Left lung (tissue), 10 donors: ENCODE data around the gene RLF. TPM values are rescaled to one million over a fixed set of nuclear protein-coding genes. Genes with fewer than 3 reads are reported as not detected.

Experiments used
- ATAC-seq: fragments of 200-7000 bp; cut with Tn5 transposase; one replicate; pipeline ENCODE4 v1.9.1; 2020; ENCODE audit warnings: moderate library complexity
- DNase-seq, 4 donors: peaks; one replicate each; pipeline ENCODE4 v3.0.0-alpha.2; 2013 to 2020
- H3K27ac ChIP-seq, 2 donors: fragments of 200-600 bp; sonication (generic) in 1 of 2; one replicate each; pipeline versions ENCODE4 v1.5.0 to v1.8.0; 2020 to 2021
- H3K27me3 ChIP-seq, 2 donors: fragments of 200-600 bp; sonication (generic) in 1 of 2; one replicate each; pipeline versions ENCODE4 v1.5.0 to v1.8.0; 2020 to 2021
- H3K36me3 ChIP-seq, 2 donors: fragments of 200-600 bp; sonication (generic) in 1 of 2; one replicate each; pipeline versions ENCODE4 v1.5.0 to v1.8.0; 2020 to 2021
- H3K4me1 ChIP-seq, 2 donors: fragments of 200-600 bp; one replicate each; pipeline ENCODE4 v1.8.0; 2021
- H3K4me3 ChIP-seq, 2 donors: fragments of 200-600 bp; sonication (generic) in 1 of 2; one replicate each; pipeline versions ENCODE4 v1.5.0 to v1.8.0; 2020 to 2021; ENCODE audit warnings: mild to moderate bottlenecking in 1 of 2
- H3K9me3 ChIP-seq, 2 donors: fragments of 200-600 bp; sonication (generic) in 1 of 2; one replicate each; pipeline versions ENCODE4 v1.5.0 to v1.8.0; 2020 to 2021
- intact Hi-C, 2 donors: fragments of 100-400 bp; cut with DNase I; formaldehyde crosslinking; loops; one replicate each; pipeline versions ENCODE4 v1.11.2 to v1.14.2; 2022
- polyA plus RNA-seq, 6 donors: library from polyadenylated mRNA; unstranded; fragments of 120-200 nt; gene quantifications; one replicate each; pipeline ENCODE4 v1.2.1, GENCODE V29; 2013; ENCODE audit not compliant: insufficient read length in 6 of 6
- total RNA-seq, 2 donors: library from RNA; stranded (reverse); fragmentation: NEBNext Ultra II Directional; extraction: Animal tissue kit (Norgen Biotek cat#: 25700); gene quantifications; one replicate each; pipeline ENCODE4 v1.2.1, GENCODE V29; 2021
- TF ChIP-seq, protein P1 (sequence below), 2 donors: fragments of 200-600 bp; sonication (generic) in 1 of 2; IDR thresholded peaks; one replicate each; pipeline versions ENCODE4 v1.5.0 to v1.8.0; 2021; ENCODE audit warnings: antibody characterized with exemption in 2 of 2
- donor health status: DM: no; HTN: yes; CAD: no.
- donor health status: DM: no; HTN: no; CAD: no.

RLF gene
- total and polyA plus RNA-seq, 8 donors: 11.2 to 34.4 (median 24.6) TPM

DNA sequence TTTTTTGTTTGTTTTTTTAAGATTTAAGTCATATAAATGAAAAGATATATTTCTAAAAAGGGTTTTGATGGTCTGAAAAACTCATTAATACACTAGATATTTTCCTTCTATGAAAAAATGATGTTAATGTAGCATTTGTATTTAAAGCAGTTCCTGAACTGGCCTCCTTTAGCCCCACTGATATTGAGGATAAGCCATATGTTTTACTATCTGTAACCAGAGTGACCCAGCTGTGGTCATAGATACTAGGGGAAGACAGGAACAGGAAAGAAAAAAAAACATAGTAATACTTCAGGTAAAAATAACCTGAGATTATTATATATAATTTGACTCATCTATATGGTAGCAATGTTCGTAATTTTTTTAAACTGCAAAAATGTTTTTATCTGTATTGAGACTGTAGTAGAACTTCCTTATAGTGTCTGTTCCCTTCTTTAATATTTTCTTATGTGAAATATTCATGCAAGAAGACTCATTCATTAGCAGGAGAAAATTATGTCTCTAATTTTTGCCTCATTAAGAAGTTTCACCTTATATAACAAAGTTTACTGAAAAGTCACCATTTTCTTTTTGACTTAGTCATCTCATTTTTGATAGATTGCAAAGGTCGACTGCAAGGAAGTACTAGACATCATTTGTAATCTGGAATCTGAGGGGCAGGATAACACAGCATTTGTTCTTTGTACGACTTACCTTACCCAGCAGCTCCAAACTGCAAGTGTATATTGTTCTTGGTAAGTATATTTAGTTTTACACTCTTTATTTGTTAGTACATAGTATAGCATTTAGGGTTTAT, 61.0 kb downstream of the RLF start:
- H3K4me3 ChIP-seq: no peak overlapping the region
- no peaks in the 10 kb centered on the region for H3K27me3 ChIP-seq
- ATAC-seq (no peak), DNase-seq (no peak)
- TF ChIP-seq, protein P1, sequence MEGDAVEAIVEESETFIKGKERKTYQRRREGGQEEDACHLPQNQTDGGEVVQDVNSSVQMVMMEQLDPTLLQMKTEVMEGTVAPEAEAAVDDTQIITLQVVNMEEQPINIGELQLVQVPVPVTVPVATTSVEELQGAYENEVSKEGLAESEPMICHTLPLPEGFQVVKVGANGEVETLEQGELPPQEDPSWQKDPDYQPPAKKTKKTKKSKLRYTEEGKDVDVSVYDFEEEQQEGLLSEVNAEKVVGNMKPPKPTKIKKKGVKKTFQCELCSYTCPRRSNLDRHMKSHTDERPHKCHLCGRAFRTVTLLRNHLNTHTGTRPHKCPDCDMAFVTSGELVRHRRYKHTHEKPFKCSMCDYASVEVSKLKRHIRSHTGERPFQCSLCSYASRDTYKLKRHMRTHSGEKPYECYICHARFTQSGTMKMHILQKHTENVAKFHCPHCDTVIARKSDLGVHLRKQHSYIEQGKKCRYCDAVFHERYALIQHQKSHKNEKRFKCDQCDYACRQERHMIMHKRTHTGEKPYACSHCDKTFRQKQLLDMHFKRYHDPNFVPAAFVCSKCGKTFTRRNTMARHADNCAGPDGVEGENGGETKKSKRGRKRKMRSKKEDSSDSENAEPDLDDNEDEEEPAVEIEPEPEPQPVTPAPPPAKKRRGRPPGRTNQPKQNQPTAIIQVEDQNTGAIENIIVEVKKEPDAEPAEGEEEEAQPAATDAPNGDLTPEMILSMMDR (IDR thresholded peaks at IDR 0.05): no peak
- no peak overlapping the region for H3K27ac ChIP-seq
- intact Hi-C loops: no loop called here
- H3K4me1 ChIP-seq: no peaks in the 10 kb centered on the region
- peaks cover 0 to 25% of the 10 kb centered on the region in 2 donors for H3K36me3 ChIP-seq
- H3K9me3 ChIP-seq: no peaks in the 10 kb centered on the region

DNA sequence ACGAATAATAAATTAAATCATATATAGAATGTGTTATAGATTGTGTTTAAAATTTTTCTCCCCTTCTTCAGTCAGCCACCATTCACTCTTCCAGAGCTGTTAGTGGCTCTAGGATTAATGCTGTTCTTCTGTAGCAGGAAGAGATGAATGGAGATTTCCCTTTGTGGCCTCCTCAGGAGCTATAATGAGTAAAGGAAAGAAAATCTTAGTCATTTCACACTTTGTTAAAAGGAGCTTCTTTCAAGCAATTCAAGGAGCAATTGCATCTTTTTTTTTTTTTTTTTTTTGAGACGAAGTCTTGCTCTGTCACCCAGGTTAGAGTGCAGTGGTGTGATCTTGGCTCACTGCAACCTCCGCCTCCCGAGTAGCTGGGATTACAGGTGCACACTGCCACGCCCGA, 62.9 kb downstream of the RLF start:
- Histone ChIP-seq H3K27me3 (no peaks in the 10 kb centered on the region), H3K27ac (no peak overlapping the region), H3K4me1 (no peaks in the 10 kb centered on the region), H3K36me3 (peaks cover 0 to 40% of the 10 kb centered on the region in 2 donors), H3K4me3 (no peak overlapping the region), H3K9me3 (no peaks in the 10 kb centered on the region)
- no peak for DNase-seq
- TF ChIP-seq, protein P1 (IDR thresholded peaks at IDR 0.05): no peak
- intact Hi-C loops: no loop called here
- ATAC-seq: no peak

DNA sequence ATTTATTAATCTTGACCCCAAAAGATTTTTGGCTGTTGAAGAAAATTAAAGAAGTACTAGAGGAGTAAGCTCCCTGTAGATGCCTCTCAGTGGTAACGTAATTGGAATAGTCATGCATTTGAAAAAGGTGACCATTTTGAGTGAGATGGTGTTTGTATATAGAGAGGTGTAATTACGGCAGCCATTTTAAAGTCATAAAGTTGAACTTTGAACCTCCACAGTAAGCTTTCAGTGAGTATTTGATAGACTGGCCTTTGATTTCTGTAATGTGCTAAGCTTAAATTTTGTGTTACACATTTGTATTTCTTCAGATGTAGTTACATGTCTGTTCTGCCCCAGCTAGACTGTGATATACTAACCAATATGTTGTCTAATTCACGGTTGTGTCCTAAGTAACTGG, 65.0 kb downstream of the RLF start:
- Histone ChIP-seq H3K27ac (no peak overlapping the region), H3K4me1 (no peaks in the 10 kb centered on the region), H3K9me3 (no peaks in the 10 kb centered on the region), H3K36me3 (peaks cover 0 to 59% of the 10 kb centered on the region in 2 donors), H3K4me3 (no peak overlapping the region), H3K27me3 (no peaks in the 10 kb centered on the region)
- TF ChIP-seq, protein P1 (IDR thresholded peaks at IDR 0.05): no peak
- intact Hi-C loops: no loop called here
- no peak for DNase-seq
- no peak for ATAC-seq

DNA sequence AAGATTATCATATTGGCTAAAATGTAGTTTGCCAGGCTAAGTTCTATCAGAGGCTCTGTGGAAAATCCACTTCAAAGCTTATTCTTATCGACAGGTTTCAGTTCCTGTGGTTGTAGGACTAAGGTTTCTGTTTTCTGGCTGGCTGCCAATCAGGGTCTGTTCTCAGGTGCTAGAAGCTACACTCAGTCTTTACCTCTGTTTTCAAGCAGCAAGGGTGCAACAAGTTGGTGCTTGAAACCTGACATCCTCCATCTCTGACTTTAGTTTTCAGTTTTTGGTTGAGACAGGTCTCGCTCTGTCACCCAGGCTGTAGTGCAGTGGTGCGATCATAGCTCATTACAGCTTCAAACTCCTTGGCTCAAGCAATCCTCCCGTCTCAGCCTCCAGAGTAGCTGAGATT, 71.3 kb downstream of the RLF start:
- TF ChIP-seq, protein P1 (IDR thresholded peaks at IDR 0.05): no peak
- Histone ChIP-seq H3K4me1 (no peaks in the 10 kb centered on the region), H3K4me3 (no peak overlapping the region), H3K27me3 (no peaks in the 10 kb centered on the region), H3K9me3 (no peaks in the 10 kb centered on the region), H3K36me3 (peaks cover 3 to 92% of the 10 kb centered on the region in 2 donors), H3K27ac (no peak overlapping the region)
- intact Hi-C loops: no loop called here
- DNase-seq: no peak
- no peak for ATAC-seq

DNA sequence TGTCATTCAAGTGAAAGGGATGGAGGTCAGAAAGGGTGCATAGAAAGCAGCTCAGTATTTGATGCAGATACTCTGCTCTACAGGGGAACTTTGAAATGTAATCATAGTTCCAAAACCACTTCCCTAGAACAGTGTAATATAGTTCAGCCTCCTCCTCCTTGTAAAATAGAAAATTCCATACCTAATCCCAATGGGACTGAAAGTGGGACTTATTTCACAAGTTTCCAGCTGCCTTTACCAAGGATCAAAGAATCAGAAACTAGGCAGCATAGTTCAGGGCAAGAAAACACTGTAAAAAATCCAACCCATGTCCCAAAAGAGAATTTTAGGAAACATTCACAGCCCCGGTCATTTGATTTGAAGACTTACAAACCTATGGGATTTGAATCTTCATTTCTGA, 78.4 kb downstream of the RLF start:
- Histone ChIP-seq H3K4me1 (no peaks in the 10 kb centered on the region), H3K4me3 (no peak overlapping the region), H3K27ac (no peak overlapping the region), H3K27me3 (no peaks in the 10 kb centered on the region), H3K9me3 (no peaks in the 10 kb centered on the region), H3K36me3 (peaks cover 3 to 48% of the 10 kb centered on the region in 2 donors)
- DNase-seq: no peak
- ATAC-seq: no peak
- TF ChIP-seq, protein P1 (IDR thresholded peaks at IDR 0.05): no peak
- intact Hi-C loops: no loop called here
